NB4 (cell line): ENCODE data around the gene TEAD1.

Source experiments
- DNase-seq: peaks from one replicate; pipeline ENCODE4 v3.0.0; 2010; ENCODE audit warnings: low read depth
- H3K4me3 ChIP-seq: one replicate; pipeline ENCODE4 v1.5.1; 2011; ENCODE audit warnings: mild to moderate bottlenecking, low read depth, low read length, moderate library complexity
- MYC ChIP-seq: IDR thresholded peaks from 2 replicates; pipeline ENCODE4 v1.6.1; 2011; ENCODE audit warnings: low read depth, low read length
- POLR2A ChIP-seq: IDR thresholded peaks from 2 replicates; pipeline ENCODE4 v1.6.1; 2011; ENCODE audit warnings: mild to moderate bottlenecking; ENCODE audit not compliant: insufficient read length; ENCODE audit errors: extremely low read depth
- TF ChIP-seq, protein P1 (sequence below): IDR thresholded peaks from 2 replicates; pipeline ENCODE4 v1.6.1; 2011; ENCODE audit warnings: low read depth, low read length
- TF ChIP-seq, protein P2 (sequence below): IDR thresholded peaks from one replicate; pipeline ENCODE4 v1.5.1; 2012; ENCODE audit warnings: low read depth, low read length

TEAD1 gene

GRCh38 chr11:12674936-12675696, 895 bp downstream of the TEAD1 start:
- no peak for DNase-seq
- TF ChIP-seq, protein P1, sequence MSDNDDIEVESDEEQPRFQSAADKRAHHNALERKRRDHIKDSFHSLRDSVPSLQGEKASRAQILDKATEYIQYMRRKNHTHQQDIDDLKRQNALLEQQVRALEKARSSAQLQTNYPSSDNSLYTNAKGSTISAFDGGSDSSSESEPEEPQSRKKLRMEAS = no peak
- TF ChIP-seq, protein P2, sequence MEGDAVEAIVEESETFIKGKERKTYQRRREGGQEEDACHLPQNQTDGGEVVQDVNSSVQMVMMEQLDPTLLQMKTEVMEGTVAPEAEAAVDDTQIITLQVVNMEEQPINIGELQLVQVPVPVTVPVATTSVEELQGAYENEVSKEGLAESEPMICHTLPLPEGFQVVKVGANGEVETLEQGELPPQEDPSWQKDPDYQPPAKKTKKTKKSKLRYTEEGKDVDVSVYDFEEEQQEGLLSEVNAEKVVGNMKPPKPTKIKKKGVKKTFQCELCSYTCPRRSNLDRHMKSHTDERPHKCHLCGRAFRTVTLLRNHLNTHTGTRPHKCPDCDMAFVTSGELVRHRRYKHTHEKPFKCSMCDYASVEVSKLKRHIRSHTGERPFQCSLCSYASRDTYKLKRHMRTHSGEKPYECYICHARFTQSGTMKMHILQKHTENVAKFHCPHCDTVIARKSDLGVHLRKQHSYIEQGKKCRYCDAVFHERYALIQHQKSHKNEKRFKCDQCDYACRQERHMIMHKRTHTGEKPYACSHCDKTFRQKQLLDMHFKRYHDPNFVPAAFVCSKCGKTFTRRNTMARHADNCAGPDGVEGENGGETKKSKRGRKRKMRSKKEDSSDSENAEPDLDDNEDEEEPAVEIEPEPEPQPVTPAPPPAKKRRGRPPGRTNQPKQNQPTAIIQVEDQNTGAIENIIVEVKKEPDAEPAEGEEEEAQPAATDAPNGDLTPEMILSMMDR = no peak
- TF ChIP-seq POLR2A (no peak), MYC (no peak)
- H3K4me3 ChIP-seq = no peak overlapping the region

- no peak overlapping the region for H3K4me3 ChIP-seq
- DNase-seq = no peak
These were observed 1.9 kb downstream of the TEAD1 start for GRCh38 chr11:12675951-12676711.

GRCh38 chr11:12677131-12677530, 2.9 kb downstream of the TEAD1 start:
- TF ChIP-seq, protein P2 = no peak
- no peak for TF ChIP-seq MYC
- TF ChIP-seq, protein P1 = no peak
- TF ChIP-seq POLR2A = no peak
- H3K4me3 ChIP-seq = no peak overlapping the region
- DNase-seq = no peak

More at GRCh38 chr11:12675951-12676711, 1.9 kb downstream of the TEAD1 start:
- TF ChIP-seq, protein P1 = no peak
- TF ChIP-seq MYC (no peak), POLR2A (no peak)
- TF ChIP-seq, protein P2 = no peak

- no peak for DNase-seq
- H3K4me3 ChIP-seq = no peak overlapping the region
- TF ChIP-seq POLR2A = no peak
- no peak for TF ChIP-seq MYC
- TF ChIP-seq, protein P2 = no peak
- TF ChIP-seq, protein P1 = no peak
These were observed 3.9 kb downstream of the TEAD1 start for GRCh38 chr11:12678092-12678491.

- no peak overlapping the region for H3K4me3 ChIP-seq
- TF ChIP-seq, protein P2 = no peak
- TF ChIP-seq POLR2A (no peak), MYC (no peak)
- TF ChIP-seq, protein P1 = no peak
- no peak for DNase-seq
These were observed 4.8 kb downstream of the TEAD1 start for GRCh38 chr11:12678991-12679390.
